ENCODE data around the gene GC. TPM values are rescaled to one million over a fixed set of nuclear protein-coding genes. Genes with fewer than 3 reads are reported as not detected.
A peak's percentile ranks its signal among the peaks of the same experiment; 100 is the strongest.
"Not testable (repeated sequence)": the region's sequence is repeated elsewhere in the genome, so short reads cannot be mapped to it uniquely, and the experiment has no call there.

Gene GC
- total RNA-seq (2014; rRNA removed; shearing (Covaris generic)): not detected in 2 replicates

GRCh38 chr4:71783972-71784371, at the start of gene GC:
Gene GC, minus strand, starts transcription at chr4:71784079. Its CDS starts 61 bp downstream, at chr4:71784018.
- Histone ChIP-seq H3K27me3 (no peaks in the 10 kb centered on the region), H3K4me3 (no peak within 1 kb of the TSS), H3K27ac (no peak within 1 kb of the TSS), H3K9me3 (replicated peaks) (no peaks in the 10 kb centered on the region), H3K4me1 (no peaks in the 10 kb centered on the region), H3K36me3 (no peaks in the 10 kb centered on the region)
- no peak for DNase-seq

- no peak overlapping the region for H3K27ac ChIP-seq
- H3K4me1 ChIP-seq: no peaks in the 10 kb centered on the region
- no peaks in the 10 kb centered on the region for H3K36me3 ChIP-seq
- 0 out of 2 replicates have a peak, but pooled peaks cover 3% of the 10 kb centered on the region for H3K27me3 ChIP-seq
- H3K9me3 ChIP-seq (replicated peaks): no peaks in the 10 kb centered on the region
- no peak overlapping the region for H3K4me3 ChIP-seq
- peak in 1 of 2 experiments; percentile 3 for DNase-seq
These were observed 49.5 kb upstream of the GC start for GRCh38 chr4:71833232-71833900.

- no peaks in the 10 kb centered on the region for H3K4me1 ChIP-seq
- H3K27me3 ChIP-seq: 0 out of 2 replicates have a peak, but pooled peaks cover 3% of the 10 kb centered on the region
- no peak overlapping the region for H3K4me3 ChIP-seq
These were observed 48.2 kb upstream of the GC start for GRCh38 chr4:71832049-71832448.

GRCh38 chr4:71830497-71831190, 46.8 kb upstream of the GC start:
- Histone ChIP-seq H3K27me3 (0 out of 2 replicates have a peak, but pooled peaks cover 3% of the 10 kb centered on the region), H3K27ac (no peak overlapping the region), H3K36me3 (no peaks in the 10 kb centered on the region), H3K4me3 (no peak overlapping the region), H3K4me1 (no peaks in the 10 kb centered on the region), H3K9me3 (replicated peaks) (no peaks in the 10 kb centered on the region; the same call in 1 of the 2 replicates)
- no peak for DNase-seq

More at GRCh38 chr4:71832049-71832448, 48.2 kb upstream of the GC start:
- no peaks in the 10 kb centered on the region for H3K9me3 ChIP-seq (replicated peaks)
- H3K36me3 ChIP-seq: no peaks in the 10 kb centered on the region
- no peak overlapping the region for H3K27ac ChIP-seq
- no peak for DNase-seq

- DNase-seq: no peak
- Histone ChIP-seq H3K4me1 (no peaks in the 10 kb centered on the region), H3K36me3 (no peaks in the 10 kb centered on the region), H3K9me3 (replicated peaks) (no peaks in the 10 kb centered on the region; the same call in 1 of the 2 replicates), H3K4me3 (no peak overlapping the region), H3K27me3 (0 out of 2 replicates have a peak, but pooled peaks cover 3% of the 10 kb centered on the region), H3K27ac (no peak overlapping the region)
These were observed 44.6 kb upstream of the GC start for GRCh38 chr4:71828470-71828869.

GRCh38 chr4:71827826-71828225, 43.9 kb upstream of the GC start:
- H3K27ac ChIP-seq: no peak overlapping the region
- H3K4me3 ChIP-seq: no peak overlapping the region
- H3K27me3 ChIP-seq: 0 out of 2 replicates have a peak, but pooled peaks cover 3% of the 10 kb centered on the region
- H3K36me3 ChIP-seq: no peaks in the 10 kb centered on the region
- no peak for DNase-seq
- no peaks in the 10 kb centered on the region; the same call in 1 of the 2 replicates for H3K9me3 ChIP-seq (replicated peaks)
- no peaks in the 10 kb centered on the region for H3K4me1 ChIP-seq

- H3K27me3 ChIP-seq: no peaks in the 10 kb centered on the region
- H3K36me3 ChIP-seq: no peaks in the 10 kb centered on the region
- no peaks in the 10 kb centered on the region for H3K9me3 ChIP-seq (replicated peaks)
- no peaks in the 10 kb centered on the region for H3K4me1 ChIP-seq
- no peak overlapping the region for H3K4me3 ChIP-seq
- no peak for DNase-seq
- no peak overlapping the region for H3K27ac ChIP-seq
These were observed 32.9 kb upstream of the GC start for GRCh38 chr4:71816676-71817303.

GRCh38 chr4:71814433-71814832, 30.6 kb upstream of the GC start:
- DNase-seq: peak; percentile 5 to 12
- no peaks in the 10 kb centered on the region for H3K9me3 ChIP-seq (replicated peaks)
- no peaks in the 10 kb centered on the region for H3K4me1 ChIP-seq
- no peaks in the 10 kb centered on the region for H3K36me3 ChIP-seq
- H3K27ac ChIP-seq: no peak overlapping the region
- H3K4me3 ChIP-seq: no peak overlapping the region
- H3K27me3 ChIP-seq: no peaks in the 10 kb centered on the region

- DNase-seq; H3K4me1 ChIP-seq; H3K4me3 ChIP-seq; H3K27me3 ChIP-seq; H3K27ac ChIP-seq; H3K36me3 ChIP-seq; H3K9me3 ChIP-seq (replicated peaks): not testable (repeated sequence)
These were observed 25.9 kb upstream of the GC start for GRCh38 chr4:71809805-71810204.

GRCh38 chr4:71807469-71807868, 23.6 kb upstream of the GC start:
- Histone ChIP-seq H3K4me3 (no peak overlapping the region), H3K36me3 (no peaks in the 10 kb centered on the region), H3K9me3 (replicated peaks) (no peaks in the 10 kb centered on the region), H3K27ac (no peak overlapping the region), H3K27me3 (no peaks in the 10 kb centered on the region), H3K4me1 (no peaks in the 10 kb centered on the region)
- no peak for DNase-seq

GRCh38 chr4:71805230-71805629, 21.4 kb upstream of the GC start:
- H3K4me1 ChIP-seq; DNase-seq; H3K9me3 ChIP-seq (replicated peaks); H3K27me3 ChIP-seq; H3K27ac ChIP-seq; H3K36me3 ChIP-seq; H3K4me3 ChIP-seq: not testable (repeated sequence)

GRCh38 chr4:71804017-71804697, 20.3 kb upstream of the GC start:
- not testable (repeated sequence) for H3K4me3 ChIP-seq; H3K9me3 ChIP-seq (replicated peaks); H3K36me3 ChIP-seq; H3K27me3 ChIP-seq; H3K4me1 ChIP-seq; DNase-seq; H3K27ac ChIP-seq

- Histone ChIP-seq H3K9me3 (replicated peaks) (no peaks in the 10 kb centered on the region), H3K36me3 (no peaks in the 10 kb centered on the region)
These were observed 2.1 kb upstream of the GC start for GRCh38 chr4:71785959-71786358.

GRCh38 chr4:71784569-71785197, 804 bp upstream of the GC start:
- Histone ChIP-seq H3K36me3 (no peaks in the 10 kb centered on the region), H3K4me3 (no peak overlapping the region), H3K4me1 (no peaks in the 10 kb centered on the region), H3K27me3 (no peaks in the 10 kb centered on the region), H3K27ac (no peak overlapping the region), H3K9me3 (replicated peaks) (no peaks in the 10 kb centered on the region)
- DNase-seq: no peak

More at GRCh38 chr4:71785959-71786358, 2.1 kb upstream of the GC start:
- Histone ChIP-seq H3K4me1 (no peaks in the 10 kb centered on the region), H3K4me3 (no peak overlapping the region), H3K27me3 (no peaks in the 10 kb centered on the region), H3K27ac (no peak overlapping the region)
- no peak for DNase-seq
